NCI-H82 (cell line): Measurements from ENCODE around the gene USP7.
"Not testable (repeated sequence)": the region's sequence is repeated elsewhere in the genome, so short reads cannot be mapped to it uniquely, and the experiment has no call there.

ENCODE experiments used
- DNase-seq: peaks from one replicate; lab custom pipeline; 2025; lab: John Stamatoyannopoulos, UW

The USP7 gene

DNA sequence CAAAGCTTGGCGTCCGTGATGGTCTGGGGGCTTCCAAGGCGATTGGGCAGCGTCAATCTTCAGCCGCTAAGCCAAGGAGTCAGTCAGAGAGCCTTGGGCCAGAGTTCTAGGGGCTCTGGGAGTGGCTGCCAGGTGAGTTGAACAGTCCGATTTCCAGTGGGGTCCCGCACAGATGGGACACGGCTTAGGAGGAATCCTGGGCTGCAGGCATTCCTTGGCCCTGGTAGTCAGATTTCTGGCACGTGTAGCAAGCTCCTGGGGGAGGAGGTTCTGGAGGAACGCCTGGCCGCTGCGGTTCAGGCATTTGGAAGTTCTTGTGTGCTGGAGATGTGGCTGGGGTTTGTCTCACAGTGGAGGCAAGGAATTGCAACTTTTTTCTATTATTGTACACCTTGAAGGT, 120.4 kb downstream of the USP7 start:
- not testable (repeated sequence) for DNase-seq
